Suprapubic skin (tissue), 4 donors: ENCODE data around the gene HID1. TPM values are rescaled to one million over a fixed set of nuclear protein-coding genes. Genes with fewer than 3 reads are reported as not detected.

Experiments
- DNase-seq, 2 donors: peaks; one replicate each; pipeline ENCODE4 v3.0.0-alpha.2; 2019; ENCODE audit warnings: low spot score in 2 of 2
- H3K27ac ChIP-seq: fragments of 200-600 bp; sonication (generic); one replicate; pipeline ENCODE4 v1.5.1; 2019
- H3K27me3 ChIP-seq: fragments of 200-600 bp; sonication (generic); one replicate; pipeline ENCODE4 v1.5.1; 2019
- H3K36me3 ChIP-seq: fragments of 200-600 bp; sonication (generic); one replicate; pipeline ENCODE4 v1.5.1; 2019
- H3K4me1 ChIP-seq: fragments of 200-600 bp; sonication (generic); one replicate; pipeline ENCODE4 v1.5.1; 2019
- H3K4me3 ChIP-seq: fragments of 200-600 bp; sonication (generic); one replicate; pipeline ENCODE4 v1.5.1; 2019; ENCODE audit warnings: mild to moderate bottlenecking
- H3K9me3 ChIP-seq: fragments of 200-600 bp; sonication (generic); one replicate; pipeline ENCODE4 v1.5.1; 2019
- EP300 ChIP-seq: sonication (generic); formaldehyde crosslinking; IDR thresholded peaks from one replicate; pipeline ENCODE4 v1.6.1; 2017; ENCODE audit warnings: antibody characterized with exemption
- POLR2A ChIP-seq, 2 donors: fragments of 450-650 bp; IDR thresholded peaks; one replicate each; pipeline ENCODE4 v1.6.1; 2017; ENCODE audit warnings: antibody characterized with exemption in 2 of 2, mild to moderate bottlenecking in 2 of 2, moderate library complexity in 2 of 2
- POLR2AphosphoS5 ChIP-seq, 3 donors: sonication (generic); formaldehyde crosslinking; IDR thresholded peaks; one replicate each; pipeline ENCODE4 v1.6.1; 2017; ENCODE audit warnings: antibody characterized with exemption in 3 of 3
- WGBS: methylation state at CpG from one replicate; pipeline ENCODE4 v1.1.5; 2018; 5-methylcytosine and 5-hydroxymethylcytosine counted together
- total RNA-seq, 4 donors: library from RNA; depleted of rRNA; stranded (reverse); fragments of >200 nt; gene quantifications; one replicate each; pipeline ENCODE4 v1.1.0, GENCODE V29; 2016
- TF ChIP-seq, protein P1 (sequence below), 2 donors: fragments of 200-600 bp in 1 of 2; fragments of 450-650 bp in 1 of 2; sonication (generic) in 1 of 2; IDR thresholded peaks; one replicate each; pipeline ENCODE4 v1.5.1; 2016 to 2019; ENCODE audit warnings: antibody characterized with exemption in 2 of 2, mild to moderate bottlenecking in 1 of 2, moderate library complexity in 1 of 2

Gene HID1
- total RNA-seq, 4 donors from 2014 or later: 3.4 to 13.7 (median 9.5) TPM

DNA sequence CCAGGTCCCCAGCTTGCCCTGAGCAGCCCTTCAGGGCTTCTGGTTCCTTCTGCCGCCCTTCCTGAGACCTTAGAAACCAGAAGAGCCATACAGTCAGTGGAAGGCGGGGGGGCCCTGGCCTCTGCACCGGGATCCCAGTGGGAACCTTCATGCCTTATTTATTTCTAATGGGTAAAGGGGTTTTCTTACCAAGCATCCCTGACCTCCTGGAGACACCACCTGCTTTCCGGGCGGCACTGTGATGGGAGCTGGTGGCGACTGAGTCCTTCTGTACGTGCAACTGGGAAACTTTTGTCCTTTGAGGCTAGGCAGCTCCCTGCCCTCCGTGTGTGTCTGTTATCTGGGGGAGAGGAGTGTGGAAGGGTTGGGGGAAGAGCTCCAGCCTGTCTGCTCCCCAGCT, 32.7 kb upstream of the HID1 start:
- no peak for TF ChIP-seq POLR2AphosphoS5 (IDR thresholded peaks at IDR 0.05)
- no peak for TF ChIP-seq EP300
- no peak for TF ChIP-seq POLR2A (IDR thresholded peaks at IDR 0.05)
- TF ChIP-seq, protein P1, sequence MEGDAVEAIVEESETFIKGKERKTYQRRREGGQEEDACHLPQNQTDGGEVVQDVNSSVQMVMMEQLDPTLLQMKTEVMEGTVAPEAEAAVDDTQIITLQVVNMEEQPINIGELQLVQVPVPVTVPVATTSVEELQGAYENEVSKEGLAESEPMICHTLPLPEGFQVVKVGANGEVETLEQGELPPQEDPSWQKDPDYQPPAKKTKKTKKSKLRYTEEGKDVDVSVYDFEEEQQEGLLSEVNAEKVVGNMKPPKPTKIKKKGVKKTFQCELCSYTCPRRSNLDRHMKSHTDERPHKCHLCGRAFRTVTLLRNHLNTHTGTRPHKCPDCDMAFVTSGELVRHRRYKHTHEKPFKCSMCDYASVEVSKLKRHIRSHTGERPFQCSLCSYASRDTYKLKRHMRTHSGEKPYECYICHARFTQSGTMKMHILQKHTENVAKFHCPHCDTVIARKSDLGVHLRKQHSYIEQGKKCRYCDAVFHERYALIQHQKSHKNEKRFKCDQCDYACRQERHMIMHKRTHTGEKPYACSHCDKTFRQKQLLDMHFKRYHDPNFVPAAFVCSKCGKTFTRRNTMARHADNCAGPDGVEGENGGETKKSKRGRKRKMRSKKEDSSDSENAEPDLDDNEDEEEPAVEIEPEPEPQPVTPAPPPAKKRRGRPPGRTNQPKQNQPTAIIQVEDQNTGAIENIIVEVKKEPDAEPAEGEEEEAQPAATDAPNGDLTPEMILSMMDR (IDR thresholded peaks at IDR 0.05): no peak

DNA sequence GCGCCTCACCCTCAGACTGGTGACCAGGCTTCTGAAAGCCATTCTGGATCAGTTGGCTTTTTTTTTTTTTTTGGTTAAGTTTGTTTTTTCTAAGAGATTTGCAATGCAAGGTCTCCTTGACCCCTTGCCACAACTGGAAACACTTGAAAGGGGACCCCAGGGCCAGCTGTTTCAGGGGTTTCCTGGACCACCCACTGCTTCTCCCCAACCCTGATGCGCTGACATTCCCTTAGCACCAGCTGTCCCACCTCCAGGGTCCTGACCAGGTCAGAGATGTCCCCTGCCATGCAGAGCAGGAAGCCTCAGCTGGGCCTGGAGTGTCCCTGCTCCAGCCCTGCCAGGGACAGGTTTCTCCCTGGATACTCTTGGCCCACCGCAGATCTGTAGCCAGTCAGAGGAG, 31.8 kb upstream of the HID1 start:
- H3K4me1 ChIP-seq: peaks cover 2% of the 10 kb centered on the region
- WGBS: 100% methylated on average over 2 of the region's 3 CpGs

More for the DNA sequence above, 32.7 kb upstream of the HID1 start:
- H3K27me3 ChIP-seq: no peaks in the 10 kb centered on the region
- no peaks in the 10 kb centered on the region for H3K9me3 ChIP-seq
- DNase-seq: no peak
- whole genome bisulfite sequencing: 90% methylated on average over 7 of the region's 8 CpGs
- no peak overlapping the region for H3K27ac ChIP-seq
- peaks cover 2% of the 10 kb centered on the region for H3K4me1 ChIP-seq
- H3K36me3 ChIP-seq: peaks cover 39% of the 10 kb centered on the region
- H3K4me3 ChIP-seq: no peak overlapping the region

DNA sequence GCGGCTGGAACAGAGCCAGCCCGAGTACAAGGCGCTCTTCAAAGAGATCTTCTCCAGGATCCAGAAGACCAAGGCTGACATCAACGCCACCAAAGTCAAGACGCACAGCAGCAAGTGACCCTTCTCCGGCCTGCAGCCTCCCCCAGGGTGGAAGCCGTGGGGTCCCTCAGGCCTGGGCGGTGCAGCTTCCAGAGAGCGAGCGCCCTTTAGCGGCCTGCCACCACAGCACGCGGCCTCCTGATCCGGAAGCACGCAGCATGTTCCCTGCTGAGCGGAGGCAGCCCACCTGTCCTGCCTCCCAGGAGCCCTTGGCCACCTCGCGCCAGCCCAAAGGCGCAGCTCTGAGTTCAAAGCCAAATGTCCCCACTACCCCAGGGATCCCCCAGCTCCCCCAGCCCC, 31.4 kb upstream of the HID1 start:
- Histone ChIP-seq H3K9me3 (no peaks in the 10 kb centered on the region), H3K4me1 (peaks cover 1% of the 10 kb centered on the region), H3K4me3 (no peak overlapping the region), H3K27me3 (no peaks in the 10 kb centered on the region), H3K27ac (no peak overlapping the region), H3K36me3 (peaks cover 39% of the 10 kb centered on the region)
- no peak for DNase-seq
- no peak for TF ChIP-seq POLR2A (IDR thresholded peaks at IDR 0.05)
- TF ChIP-seq EP300: no peak
- TF ChIP-seq, protein P1 (IDR thresholded peaks at IDR 0.05): no peak
- no peak for TF ChIP-seq POLR2AphosphoS5 (IDR thresholded peaks at IDR 0.05)
- WGBS: 93% methylated on average over 18 of the region's 19 CpGs

More for the DNA sequence above, 31.8 kb upstream of the HID1 start:
- TF ChIP-seq EP300 (no peak), POLR2AphosphoS5 (IDR thresholded peaks at IDR 0.05) (no peak)
- TF ChIP-seq, protein P1 (IDR thresholded peaks at IDR 0.05): no peak
- peaks cover 39% of the 10 kb centered on the region for H3K36me3 ChIP-seq
- H3K9me3 ChIP-seq: no peaks in the 10 kb centered on the region
- no peak for DNase-seq
- H3K27ac ChIP-seq: no peak overlapping the region
- H3K27me3 ChIP-seq: no peaks in the 10 kb centered on the region
- no peak overlapping the region for H3K4me3 ChIP-seq

DNA sequence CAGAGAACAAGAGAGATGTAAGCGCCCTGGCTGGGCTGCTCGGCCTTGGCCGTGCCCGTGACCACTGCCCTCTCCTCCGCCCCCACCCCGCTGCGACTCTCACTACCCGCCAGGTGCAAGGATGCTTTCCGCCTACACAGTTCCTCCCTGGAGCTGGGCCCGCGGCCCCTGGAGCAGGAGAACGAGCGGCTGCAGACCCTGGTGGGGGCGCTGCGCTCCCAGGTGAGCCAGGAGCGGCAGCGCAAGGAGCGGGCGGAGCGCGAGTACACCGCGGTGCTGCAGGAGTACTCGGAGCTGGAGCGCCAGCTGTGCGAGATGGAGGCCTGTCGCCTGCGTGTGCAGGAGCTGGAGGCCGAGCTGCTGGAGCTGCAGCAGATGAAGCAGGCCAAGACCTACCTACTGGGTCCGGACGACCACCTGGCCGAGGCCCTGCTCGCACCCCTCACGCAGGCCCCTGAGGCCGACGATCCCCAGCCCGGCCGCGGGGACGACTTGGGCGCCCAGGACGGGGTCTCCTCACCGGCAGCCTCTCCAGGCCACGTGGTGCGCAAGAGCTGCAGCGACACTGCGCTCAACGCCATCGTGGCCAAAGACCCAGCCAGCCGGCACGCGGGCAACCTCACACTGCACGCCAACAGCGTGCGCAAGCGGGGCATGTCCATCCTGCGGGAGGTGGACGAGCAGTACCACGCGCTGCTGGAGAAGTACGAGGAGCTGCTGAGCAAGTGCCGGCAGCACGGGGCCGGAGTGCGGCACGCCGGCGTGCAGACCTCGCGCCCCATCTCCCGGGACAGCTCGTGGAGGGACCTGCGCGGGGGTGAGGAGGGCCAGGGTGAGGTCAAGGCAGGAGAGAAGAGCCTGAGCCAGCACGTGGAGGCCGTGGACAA, 30.8 kb upstream of the HID1 start:
- Histone ChIP-seq H3K27ac (no peak overlapping the region), H3K9me3 (no peaks in the 10 kb centered on the region), H3K27me3 (no peaks in the 10 kb centered on the region), H3K36me3 (peaks cover 39% of the 10 kb centered on the region), H3K4me3 (no peak overlapping the region), H3K4me1 (no peaks in the 10 kb centered on the region)
- TF ChIP-seq POLR2AphosphoS5 (IDR thresholded peaks at IDR 0.05) (no peak), POLR2A (IDR thresholded peaks at IDR 0.05) (no peak), EP300 (no peak)
- TF ChIP-seq, protein P1 (IDR thresholded peaks at IDR 0.05): no peak
- DNase-seq: no peak
- 90% methylated on average over 52 of the region's 76 CpGs for WGBS

DNA sequence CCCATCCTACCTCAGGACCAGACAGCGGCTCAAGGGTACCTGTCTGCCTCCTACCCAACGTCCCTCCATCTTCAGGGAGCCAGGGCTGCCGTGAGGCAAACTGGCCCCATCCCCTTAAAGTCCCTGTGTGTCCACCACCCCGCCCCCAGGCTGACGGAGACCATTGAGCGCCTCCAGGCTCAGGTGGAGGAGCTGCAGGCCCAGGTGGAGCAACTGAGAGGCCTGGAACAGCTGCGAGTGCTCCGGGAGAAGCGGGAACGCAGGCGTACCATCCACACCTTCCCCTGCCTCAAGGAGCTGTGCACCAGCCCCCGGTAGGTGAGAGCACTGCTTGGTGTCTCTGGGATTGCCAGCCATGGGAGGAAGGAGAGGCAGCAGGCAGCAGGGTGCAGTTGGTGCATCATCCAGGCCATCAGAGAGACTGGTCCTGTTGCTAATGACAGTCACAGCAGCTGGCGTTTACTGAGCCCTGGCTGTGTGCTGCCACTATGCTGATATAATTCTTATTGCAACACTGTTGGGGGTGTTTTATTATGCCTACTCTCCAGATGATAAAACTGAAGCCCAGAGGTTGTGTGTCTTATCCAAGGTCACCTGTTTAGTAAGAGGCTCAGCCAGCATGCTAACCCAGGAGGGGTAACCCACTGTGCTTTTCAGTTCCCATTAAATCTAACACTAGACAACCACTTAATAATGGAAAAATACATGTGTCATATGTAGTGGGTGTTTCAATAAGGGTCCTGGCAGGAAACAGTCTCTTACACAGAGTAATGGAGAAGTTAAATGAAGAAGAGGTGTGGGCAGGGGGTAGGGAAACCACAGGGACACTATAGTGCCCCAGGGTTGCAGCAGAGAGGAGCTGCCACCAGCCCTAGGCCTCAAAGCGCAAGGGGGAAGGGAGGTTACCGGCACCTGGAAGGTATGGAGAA, 29.6 kb upstream of the HID1 start:
- no peak overlapping the region for H3K27ac ChIP-seq
- no peaks in the 10 kb centered on the region for H3K27me3 ChIP-seq
- no peak for DNase-seq
- TF ChIP-seq, protein P1 (IDR thresholded peaks at IDR 0.05): no peak
- TF ChIP-seq POLR2A (IDR thresholded peaks at IDR 0.05) (no peak), EP300 (no peak), POLR2AphosphoS5 (IDR thresholded peaks at IDR 0.05) (no peak)
- H3K4me1 ChIP-seq: no peaks in the 10 kb centered on the region
- 84% methylated on average over 5 of the region's 15 CpGs for WGBS
- no peaks in the 10 kb centered on the region for H3K9me3 ChIP-seq
- no peak overlapping the region for H3K4me3 ChIP-seq
- H3K36me3 ChIP-seq: peaks cover 39% of the 10 kb centered on the region
